ENCODE results near the gene TTC31.

The TTC31 gene

DNA sequence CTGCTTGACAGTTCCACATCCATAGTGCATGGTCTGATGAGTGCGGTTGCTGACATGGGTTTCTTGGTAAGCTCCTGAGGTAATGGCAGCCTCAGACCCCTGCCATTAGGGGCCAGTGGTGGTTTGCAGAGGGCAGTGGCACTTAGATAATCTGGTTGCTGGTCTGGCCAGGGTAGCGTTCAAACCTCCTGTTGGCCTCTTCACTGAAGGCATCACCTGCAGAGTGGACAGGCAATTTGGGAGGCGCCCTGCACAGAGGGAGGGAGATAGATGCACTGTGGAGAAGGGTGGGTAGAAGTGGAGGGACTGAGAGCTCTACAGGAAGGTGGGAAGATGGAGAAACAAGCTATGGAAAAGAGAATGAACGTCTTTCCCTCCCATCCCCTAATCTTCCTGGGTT lies 50.6 kb downstream of the TTC31 start:
- Histone ChIP-seq H3K27me3 (ENCODE audit: low read length) (no peaks in the 10 kb centered on the region), H3K27ac (ENCODE audit: low read depth, low read length) (no peak overlapping the region), H3K9me2 (replicated peaks; ENCODE audit: insufficient read depth, low read length) (no peaks in the 10 kb centered on the region), H3F3A (ENCODE audit: insufficient read depth) (peaks cover 5% of the 10 kb centered on the region; the same call in 1 of the 2 replicates), H3K9me3 (ENCODE audit: insufficient read depth, low read length) (no peaks in the 10 kb centered on the region), H3K4me2 (ENCODE audit: low read depth, low read length, poor library complexity, severe bottlenecking) (no peak overlapping the region), H3K4me3 (ENCODE audit: insufficient read depth, low read length, poor library complexity, severe bottlenecking) (no peak overlapping the region), H2AFZ (ENCODE audit: low read depth, low read length, severe bottlenecking) (no peak overlapping the region), H4K20me1 (ENCODE audit: low read depth, low read length) (no peaks in the 10 kb centered on the region), H3K9ac (ENCODE audit: low read length) (no peak overlapping the region), H3K36me3 (ENCODE audit: low read length) (no peaks in the 10 kb centered on the region), H3K79me2 (ENCODE audit: insufficient read depth, low read length) (peaks cover 15% of the 10 kb centered on the region)
- TF ChIP-seq, protein P1, sequence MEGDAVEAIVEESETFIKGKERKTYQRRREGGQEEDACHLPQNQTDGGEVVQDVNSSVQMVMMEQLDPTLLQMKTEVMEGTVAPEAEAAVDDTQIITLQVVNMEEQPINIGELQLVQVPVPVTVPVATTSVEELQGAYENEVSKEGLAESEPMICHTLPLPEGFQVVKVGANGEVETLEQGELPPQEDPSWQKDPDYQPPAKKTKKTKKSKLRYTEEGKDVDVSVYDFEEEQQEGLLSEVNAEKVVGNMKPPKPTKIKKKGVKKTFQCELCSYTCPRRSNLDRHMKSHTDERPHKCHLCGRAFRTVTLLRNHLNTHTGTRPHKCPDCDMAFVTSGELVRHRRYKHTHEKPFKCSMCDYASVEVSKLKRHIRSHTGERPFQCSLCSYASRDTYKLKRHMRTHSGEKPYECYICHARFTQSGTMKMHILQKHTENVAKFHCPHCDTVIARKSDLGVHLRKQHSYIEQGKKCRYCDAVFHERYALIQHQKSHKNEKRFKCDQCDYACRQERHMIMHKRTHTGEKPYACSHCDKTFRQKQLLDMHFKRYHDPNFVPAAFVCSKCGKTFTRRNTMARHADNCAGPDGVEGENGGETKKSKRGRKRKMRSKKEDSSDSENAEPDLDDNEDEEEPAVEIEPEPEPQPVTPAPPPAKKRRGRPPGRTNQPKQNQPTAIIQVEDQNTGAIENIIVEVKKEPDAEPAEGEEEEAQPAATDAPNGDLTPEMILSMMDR (IDR thresholded peaks at IDR 0.05; ENCODE audit: insufficient read depth, low read length, poor library complexity, severe bottlenecking) = no peak
- TF ChIP-seq EZH2phosphoT487 (conservative IDR thresholded peaks at IDR 0.05; ENCODE audit: low read length) = no peak

DNA sequence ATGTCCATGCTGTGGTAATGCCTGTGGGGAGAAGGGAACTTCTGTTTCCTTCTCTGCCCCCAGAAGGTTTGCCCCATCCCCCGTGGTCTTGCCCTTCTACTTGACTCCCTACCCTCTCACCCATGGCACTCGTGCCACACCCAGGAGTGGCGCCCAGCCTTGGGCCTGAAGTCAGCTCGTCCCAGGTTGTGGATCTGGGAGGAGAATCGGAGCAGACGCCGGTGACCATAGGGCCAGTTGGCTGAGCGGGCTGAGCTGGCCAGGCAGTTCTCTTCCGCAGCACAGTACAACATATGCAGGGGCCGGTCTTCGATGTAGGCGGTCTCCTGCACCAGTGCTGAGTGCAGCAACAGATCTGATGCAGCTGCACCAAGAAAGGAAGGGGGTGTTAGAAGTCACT lies 51.5 kb downstream of the TTC31 start:
- no peak overlapping the region for H3K27ac ChIP-seq (ENCODE audit: low read depth, low read length)
- no peak for TF ChIP-seq EZH2phosphoT487 (conservative IDR thresholded peaks at IDR 0.05; ENCODE audit: low read length)
- TF ChIP-seq, protein P1 (IDR thresholded peaks at IDR 0.05; ENCODE audit: insufficient read depth, low read length, poor library complexity, severe bottlenecking) = no peak
- no peak overlapping the region for H3K9ac ChIP-seq (ENCODE audit: low read length)
- H3F3A ChIP-seq (ENCODE audit: insufficient read depth) = peaks cover 5% of the 10 kb centered on the region; the same call in 1 of the 2 replicates
- no peaks in the 10 kb centered on the region for H3K36me3 ChIP-seq (ENCODE audit: low read length)
- H2AFZ ChIP-seq (ENCODE audit: low read depth, low read length, severe bottlenecking) = no peak overlapping the region
- no peak overlapping the region for H3K4me3 ChIP-seq (ENCODE audit: insufficient read depth, low read length, poor library complexity, severe bottlenecking)
- H3K27me3 ChIP-seq (ENCODE audit: low read length) = no peaks in the 10 kb centered on the region
- no peaks in the 10 kb centered on the region for H3K9me3 ChIP-seq (ENCODE audit: insufficient read depth, low read length)
- peaks cover 5% of the 10 kb centered on the region; the same call in 1 of the 2 replicates for H3K79me2 ChIP-seq (ENCODE audit: insufficient read depth, low read length)
- no peaks in the 10 kb centered on the region for H4K20me1 ChIP-seq (ENCODE audit: low read depth, low read length)
- H3K4me2 ChIP-seq (ENCODE audit: low read depth, low read length, poor library complexity, severe bottlenecking) = no peak overlapping the region
- no peaks in the 10 kb centered on the region for H3K9me2 ChIP-seq (replicated peaks; ENCODE audit: insufficient read depth, low read length)

DNA sequence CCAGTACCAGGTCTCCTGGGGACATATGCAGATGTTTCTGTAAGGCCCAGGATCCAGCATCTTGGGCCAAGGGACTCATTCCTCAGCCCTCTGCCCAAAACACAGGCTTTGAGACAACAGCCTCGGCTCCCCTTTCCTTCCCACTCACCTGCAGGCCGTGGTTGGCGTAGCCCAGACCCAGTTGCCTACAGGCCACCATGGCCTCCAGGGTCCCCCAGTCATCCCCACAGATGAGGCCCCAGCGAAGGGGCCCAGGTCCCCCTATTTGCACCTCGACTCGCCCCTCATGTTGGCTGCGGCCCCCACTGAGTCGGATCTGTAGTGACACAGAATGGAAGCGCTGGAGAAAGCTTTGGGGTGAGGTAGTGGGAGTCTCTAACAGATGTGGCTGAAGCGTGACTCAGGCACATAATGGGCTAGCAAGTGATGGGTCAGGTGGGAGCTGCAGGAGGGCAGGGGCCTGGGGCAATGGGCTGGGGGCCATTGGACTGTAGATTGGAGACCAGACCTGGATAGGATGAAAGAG lies 52.6 kb downstream of the TTC31 start:
- Histone ChIP-seq H2AFZ (ENCODE audit: low read depth, low read length, severe bottlenecking) (no peak overlapping the region), H3F3A (ENCODE audit: insufficient read depth) (peaks cover 5% of the 10 kb centered on the region; the same call in 1 of the 2 replicates), H3K79me2 (ENCODE audit: insufficient read depth, low read length) (no peaks in the 10 kb centered on the region), H3K36me3 (ENCODE audit: low read length) (no peaks in the 10 kb centered on the region), H3K4me3 (ENCODE audit: insufficient read depth, low read length, poor library complexity, severe bottlenecking) (no peak overlapping the region), H3K9me2 (replicated peaks; ENCODE audit: insufficient read depth, low read length) (no peaks in the 10 kb centered on the region), H4K20me1 (ENCODE audit: low read depth, low read length) (no peaks in the 10 kb centered on the region), H3K9me3 (ENCODE audit: insufficient read depth, low read length) (no peaks in the 10 kb centered on the region), H3K4me2 (ENCODE audit: low read depth, low read length, poor library complexity, severe bottlenecking) (no peak overlapping the region), H3K27ac (ENCODE audit: low read depth, low read length) (no peak overlapping the region), H3K9ac (ENCODE audit: low read length) (no peak overlapping the region), H3K27me3 (ENCODE audit: low read length) (no peaks in the 10 kb centered on the region)
- TF ChIP-seq EZH2phosphoT487 (conservative IDR thresholded peaks at IDR 0.05; ENCODE audit: low read length) = no peak
- TF ChIP-seq, protein P1 (IDR thresholded peaks at IDR 0.05; ENCODE audit: insufficient read depth, low read length, poor library complexity, severe bottlenecking) = no peak

Data from SU-DHL-6 (cell line).